ENCODE data around the gene CRB1.

Gene CRB1

DNA sequence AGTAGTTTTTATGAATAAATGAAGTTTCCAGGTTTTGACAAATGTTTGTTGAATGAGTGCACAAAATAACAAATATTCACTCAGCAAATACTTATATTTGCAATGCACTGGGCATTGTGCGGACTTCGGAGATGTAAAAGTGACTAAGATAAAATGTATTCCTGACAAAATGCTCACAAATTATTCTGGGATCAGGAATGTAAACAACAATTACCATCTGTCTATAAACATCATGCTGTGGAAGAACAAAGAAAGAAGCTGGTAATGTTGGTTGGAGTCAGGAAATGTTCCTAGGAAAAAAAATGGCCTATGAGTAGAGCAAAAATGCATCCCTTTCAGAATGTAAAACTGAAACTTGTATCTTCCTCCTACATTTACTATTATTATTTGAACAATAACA lies 68.5 kb downstream of the CRB1 start:
- Histone ChIP-seq H3K4me3 (ENCODE audit: low read length, poor library complexity, severe bottlenecking) (no peak overlapping the region), H3K9me2 (replicated peaks; ENCODE audit: low read depth, low read length) (no peaks in the 10 kb centered on the region), H3K4me1 (ENCODE audit: insufficient read depth, low read length, poor library complexity, severe bottlenecking) (peaks cover 2% of the 10 kb centered on the region), H4K20me1 (ENCODE audit: insufficient read depth, low read length, poor library complexity, severe bottlenecking) (no peaks in the 10 kb centered on the region), H3F3A (ENCODE audit: low read depth) (no peaks in the 10 kb centered on the region), H3K4me2 (ENCODE audit: low read depth, low read length, poor library complexity, severe bottlenecking) (no peak overlapping the region), H3K36me3 (ENCODE audit: insufficient read depth, low read length) (no peaks in the 10 kb centered on the region), H3K27me3 (ENCODE audit: insufficient read depth, low read length, poor library complexity, severe bottlenecking) (no peaks in the 10 kb centered on the region), H3K9ac (ENCODE audit: low read depth, low read length, poor library complexity, severe bottlenecking) (no peak overlapping the region), H2AFZ (ENCODE audit: low read length) (no peak overlapping the region), H3K9me3 (ENCODE audit: insufficient read depth, low read depth, low read length) (no peaks in the 10 kb centered on the region), H3K79me2 (ENCODE audit: insufficient read depth, low read length) (no peaks in the 10 kb centered on the region)
- no peak for TF ChIP-seq EZH2phosphoT487 (IDR thresholded peaks at IDR 0.05; ENCODE audit: borderline replicate concordance)
- TF ChIP-seq, protein P1, sequence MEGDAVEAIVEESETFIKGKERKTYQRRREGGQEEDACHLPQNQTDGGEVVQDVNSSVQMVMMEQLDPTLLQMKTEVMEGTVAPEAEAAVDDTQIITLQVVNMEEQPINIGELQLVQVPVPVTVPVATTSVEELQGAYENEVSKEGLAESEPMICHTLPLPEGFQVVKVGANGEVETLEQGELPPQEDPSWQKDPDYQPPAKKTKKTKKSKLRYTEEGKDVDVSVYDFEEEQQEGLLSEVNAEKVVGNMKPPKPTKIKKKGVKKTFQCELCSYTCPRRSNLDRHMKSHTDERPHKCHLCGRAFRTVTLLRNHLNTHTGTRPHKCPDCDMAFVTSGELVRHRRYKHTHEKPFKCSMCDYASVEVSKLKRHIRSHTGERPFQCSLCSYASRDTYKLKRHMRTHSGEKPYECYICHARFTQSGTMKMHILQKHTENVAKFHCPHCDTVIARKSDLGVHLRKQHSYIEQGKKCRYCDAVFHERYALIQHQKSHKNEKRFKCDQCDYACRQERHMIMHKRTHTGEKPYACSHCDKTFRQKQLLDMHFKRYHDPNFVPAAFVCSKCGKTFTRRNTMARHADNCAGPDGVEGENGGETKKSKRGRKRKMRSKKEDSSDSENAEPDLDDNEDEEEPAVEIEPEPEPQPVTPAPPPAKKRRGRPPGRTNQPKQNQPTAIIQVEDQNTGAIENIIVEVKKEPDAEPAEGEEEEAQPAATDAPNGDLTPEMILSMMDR (conservative IDR thresholded peaks at IDR 0.05; ENCODE audit: low read length) = no peak

DNA sequence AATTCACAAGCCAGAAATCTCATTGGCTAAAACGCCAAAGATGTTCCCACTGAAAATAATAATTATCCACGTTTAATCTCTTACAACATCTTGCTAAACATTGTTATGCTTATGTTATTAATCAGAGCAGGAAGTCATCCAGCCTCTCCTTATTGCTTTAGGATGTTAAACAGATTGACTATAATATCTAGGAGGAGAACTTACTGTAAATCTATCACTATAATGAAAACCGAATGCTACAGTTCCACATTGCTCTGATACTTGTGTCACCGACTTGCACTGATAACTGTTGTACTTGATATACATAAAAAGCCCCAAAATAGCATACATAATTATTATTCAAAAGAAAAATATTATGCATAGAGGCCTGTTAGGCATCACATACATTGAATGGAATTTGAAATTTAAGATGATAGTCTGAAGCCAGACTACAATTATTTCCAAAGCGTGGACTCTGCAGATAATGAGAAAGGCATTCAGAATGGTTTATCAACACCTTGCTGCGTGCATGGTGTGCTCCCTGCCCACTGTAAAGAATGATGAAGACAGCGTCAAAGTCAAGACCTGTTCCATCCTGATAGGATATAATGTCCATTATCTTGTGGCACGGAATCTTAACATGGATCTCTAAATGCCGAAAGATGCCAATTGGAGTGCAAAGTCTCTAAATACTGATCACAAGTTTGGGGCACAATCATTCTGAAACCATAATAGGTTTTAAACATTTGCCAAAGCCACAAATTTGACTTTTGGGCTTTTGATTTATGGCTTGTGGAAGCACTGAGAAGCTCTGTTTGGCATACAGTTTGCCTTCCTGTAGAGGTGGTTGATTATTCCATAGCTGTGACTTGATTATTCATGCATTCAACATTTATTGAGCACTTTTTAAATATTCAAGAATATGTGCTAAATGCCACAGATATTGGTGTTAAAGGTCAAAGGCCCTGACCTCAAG lies 71.3 kb downstream of the CRB1 start:
- H3K27me3 ChIP-seq (ENCODE audit: insufficient read depth, low read length, poor library complexity, severe bottlenecking) = no peaks in the 10 kb centered on the region
- H3K9ac ChIP-seq (ENCODE audit: low read depth, low read length, poor library complexity, severe bottlenecking) = no peak overlapping the region
- peaks cover 12% of the 10 kb centered on the region for H3K4me1 ChIP-seq (ENCODE audit: insufficient read depth, low read length, poor library complexity, severe bottlenecking)
- no peaks in the 10 kb centered on the region for H4K20me1 ChIP-seq (ENCODE audit: insufficient read depth, low read length, poor library complexity, severe bottlenecking)
- no peaks in the 10 kb centered on the region for H3K9me3 ChIP-seq (ENCODE audit: insufficient read depth, low read depth, low read length)
- H3K4me2 ChIP-seq (ENCODE audit: low read depth, low read length, poor library complexity, severe bottlenecking) = no peak overlapping the region
- no peaks in the 10 kb centered on the region for H3K9me2 ChIP-seq (replicated peaks; ENCODE audit: low read depth, low read length)
- H3F3A ChIP-seq (ENCODE audit: low read depth) = no peaks in the 10 kb centered on the region
- H2AFZ ChIP-seq (ENCODE audit: low read length) = no peak overlapping the region
- TF ChIP-seq, protein P1 (conservative IDR thresholded peaks at IDR 0.05; ENCODE audit: low read length) = no peak
- TF ChIP-seq EZH2phosphoT487 (IDR thresholded peaks at IDR 0.05; ENCODE audit: borderline replicate concordance) = no peak
- no peaks in the 10 kb centered on the region for H3K36me3 ChIP-seq (ENCODE audit: insufficient read depth, low read length)
- no peaks in the 10 kb centered on the region for H3K79me2 ChIP-seq (ENCODE audit: insufficient read depth, low read length)
- no peak overlapping the region for H3K4me3 ChIP-seq (ENCODE audit: low read length, poor library complexity, severe bottlenecking)

DNA sequence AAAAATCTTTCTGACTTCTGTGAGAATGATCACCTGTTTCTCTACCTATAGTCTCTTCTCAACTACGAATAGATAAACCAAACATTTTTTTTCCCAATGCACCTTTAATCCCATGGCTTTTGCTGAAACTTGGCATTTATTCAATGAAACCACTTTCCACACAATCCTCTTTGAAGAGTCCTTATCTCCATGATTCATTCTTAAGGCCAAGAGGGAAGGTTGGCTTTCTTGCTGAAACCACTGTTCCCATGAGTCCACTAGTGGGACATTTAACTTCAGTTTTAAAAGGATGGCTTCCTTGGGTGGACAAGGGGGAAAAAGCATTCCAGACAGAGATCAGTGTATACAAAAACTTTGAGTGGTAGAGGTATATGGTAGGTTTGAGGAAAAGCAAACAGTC lies 73.6 kb downstream of the CRB1 start:
- H4K20me1 ChIP-seq (ENCODE audit: insufficient read depth, low read length, poor library complexity, severe bottlenecking) = no peaks in the 10 kb centered on the region
- no peaks in the 10 kb centered on the region for H3K79me2 ChIP-seq (ENCODE audit: insufficient read depth, low read length)
- TF ChIP-seq, protein P1 (conservative IDR thresholded peaks at IDR 0.05; ENCODE audit: low read length) = no peak
- no peak for TF ChIP-seq EZH2phosphoT487 (IDR thresholded peaks at IDR 0.05; ENCODE audit: borderline replicate concordance)
- H3K9me2 ChIP-seq (replicated peaks; ENCODE audit: low read depth, low read length) = no peaks in the 10 kb centered on the region
- 0 out of 2 replicates have a peak overlapping the region, but pooled peaks have one; percentile 12 for H2AFZ ChIP-seq (ENCODE audit: low read length)
- no peak overlapping the region for H3K9ac ChIP-seq (ENCODE audit: low read depth, low read length, poor library complexity, severe bottlenecking)
- H3K36me3 ChIP-seq (ENCODE audit: insufficient read depth, low read length) = no peaks in the 10 kb centered on the region
- no peaks in the 10 kb centered on the region for H3F3A ChIP-seq (ENCODE audit: low read depth)
- H3K4me1 ChIP-seq (ENCODE audit: insufficient read depth, low read length, poor library complexity, severe bottlenecking) = peaks cover 12% of the 10 kb centered on the region
- no peaks in the 10 kb centered on the region for H3K27me3 ChIP-seq (ENCODE audit: insufficient read depth, low read length, poor library complexity, severe bottlenecking)
- no peaks in the 10 kb centered on the region for H3K9me3 ChIP-seq (ENCODE audit: insufficient read depth, low read depth, low read length)
- H3K4me3 ChIP-seq (ENCODE audit: low read length, poor library complexity, severe bottlenecking) = no peak overlapping the region
- H3K4me2 ChIP-seq (ENCODE audit: low read depth, low read length, poor library complexity, severe bottlenecking) = peak overlapping the region; percentile 14

All from Loucy (cell line).